Nephron progenitor cell (in vitro differentiated cells): ENCODE data around the gene MRPS35.
A peak's percentile ranks its signal among the peaks of the same experiment; 100 is the strongest.

ENCODE experiments used
- DNase-seq: peaks from one replicate; pipeline ENCODE4 v3.0.0; 2021
- H3K27ac Mint-ChIP-seq: 2 replicates; pipeline ENCODE4 v1.8.0; 2021; ENCODE audit warnings: mild to moderate bottlenecking, moderate library complexity, mixed read lengths
- H3K27me3 Mint-ChIP-seq: 2 replicates; pipeline ENCODE4 v1.8.0; 2021; ENCODE audit warnings: mild to moderate bottlenecking, low read depth, mixed read lengths; ENCODE audit not compliant: poor library complexity
- H3K36me3 Mint-ChIP-seq: 2 replicates; pipeline ENCODE4 v1.8.0; 2021; ENCODE audit warnings: low read depth, mixed read lengths
- H3K4me1 Mint-ChIP-seq: 2 replicates; pipeline ENCODE4 v1.8.0; 2021; ENCODE audit warnings: mixed read lengths
- H3K4me3 Mint-ChIP-seq: 2 replicates; pipeline ENCODE4 v1.8.0; 2021; ENCODE audit warnings: mild to moderate bottlenecking, moderate library complexity, mixed read lengths
- H3K9me3 Mint-ChIP-seq: 2 replicates; pipeline ENCODE4 v1.8.0; 2021; ENCODE audit warnings: mild to moderate bottlenecking, moderate library complexity, mixed read lengths
- TF ChIP-seq, protein P1 (sequence below): fragments of 200-600 bp; sonication (generic); IDR thresholded peaks from 2 replicates; pipeline ENCODE4 v1.5.0; 2021; ENCODE audit warnings: antibody characterized with exemption

The MRPS35 gene

GRCh38 chr12:27771481-27772327 lies 61.1 kb downstream of the MRPS35 start:
- peaks cover 5% of the 10 kb centered on the region for H3K4me1 Mint-ChIP-seq
- DNase-seq = no peak
- TF ChIP-seq, protein P1, sequence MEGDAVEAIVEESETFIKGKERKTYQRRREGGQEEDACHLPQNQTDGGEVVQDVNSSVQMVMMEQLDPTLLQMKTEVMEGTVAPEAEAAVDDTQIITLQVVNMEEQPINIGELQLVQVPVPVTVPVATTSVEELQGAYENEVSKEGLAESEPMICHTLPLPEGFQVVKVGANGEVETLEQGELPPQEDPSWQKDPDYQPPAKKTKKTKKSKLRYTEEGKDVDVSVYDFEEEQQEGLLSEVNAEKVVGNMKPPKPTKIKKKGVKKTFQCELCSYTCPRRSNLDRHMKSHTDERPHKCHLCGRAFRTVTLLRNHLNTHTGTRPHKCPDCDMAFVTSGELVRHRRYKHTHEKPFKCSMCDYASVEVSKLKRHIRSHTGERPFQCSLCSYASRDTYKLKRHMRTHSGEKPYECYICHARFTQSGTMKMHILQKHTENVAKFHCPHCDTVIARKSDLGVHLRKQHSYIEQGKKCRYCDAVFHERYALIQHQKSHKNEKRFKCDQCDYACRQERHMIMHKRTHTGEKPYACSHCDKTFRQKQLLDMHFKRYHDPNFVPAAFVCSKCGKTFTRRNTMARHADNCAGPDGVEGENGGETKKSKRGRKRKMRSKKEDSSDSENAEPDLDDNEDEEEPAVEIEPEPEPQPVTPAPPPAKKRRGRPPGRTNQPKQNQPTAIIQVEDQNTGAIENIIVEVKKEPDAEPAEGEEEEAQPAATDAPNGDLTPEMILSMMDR = no peak
- no peak overlapping the region for H3K27ac Mint-ChIP-seq
- H3K27me3 Mint-ChIP-seq = no peaks in the 10 kb centered on the region
- no peaks in the 10 kb centered on the region for H3K9me3 Mint-ChIP-seq
- no peak overlapping the region for H3K4me3 Mint-ChIP-seq
- H3K36me3 Mint-ChIP-seq = no peaks in the 10 kb centered on the region

GRCh38 chr12:27772328-27773049 lies 61.9 kb downstream of the MRPS35 start:
- Mint-ChIP-seq H3K27ac (no peak overlapping the region), H3K4me3 (no peak overlapping the region), H3K4me1 (peaks cover 8% of the 10 kb centered on the region), H3K9me3 (no peaks in the 10 kb centered on the region), H3K27me3 (no peaks in the 10 kb centered on the region), H3K36me3 (no peaks in the 10 kb centered on the region)
- no peak for DNase-seq
- TF ChIP-seq, protein P1 = no peak

GRCh38 chr12:27777141-27777540 lies 66.5 kb downstream of the MRPS35 start:
- H3K4me1 Mint-ChIP-seq = peaks cover 33% of the 10 kb centered on the region
- H3K27me3 Mint-ChIP-seq = peaks cover 2% of the 10 kb centered on the region
- DNase-seq = no peak
- TF ChIP-seq, protein P1 = no peak
- peak overlapping the region; percentile 4 for H3K4me3 Mint-ChIP-seq
- H3K36me3 Mint-ChIP-seq = peaks cover 5% of the 10 kb centered on the region
- H3K27ac Mint-ChIP-seq = no peak overlapping the region
- H3K9me3 Mint-ChIP-seq = no peaks in the 10 kb centered on the region

DNA sequence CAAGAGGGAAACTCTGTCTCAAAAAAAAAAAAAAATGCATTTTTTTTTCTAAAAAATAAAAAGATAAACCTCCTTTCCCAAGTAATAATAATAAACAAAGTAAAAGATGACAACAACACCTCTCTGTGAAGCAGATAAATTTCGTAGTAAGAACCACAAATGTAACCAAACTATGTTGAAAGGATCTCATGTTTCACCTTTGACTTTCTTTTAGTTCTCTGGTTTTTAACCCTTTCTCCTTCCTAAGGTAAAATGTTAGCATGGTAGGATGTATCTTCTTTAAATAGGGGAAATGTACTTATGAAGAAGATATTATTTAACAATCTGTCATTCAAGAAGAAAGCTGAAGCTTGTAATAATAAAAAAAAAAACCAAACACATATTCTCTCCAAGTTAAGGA lies 67.6 kb downstream of the MRPS35 start:
- Mint-ChIP-seq H3K27ac (no peak overlapping the region), H3K4me3 (peak overlapping the region; percentile 71), H3K27me3 (peaks cover 2% of the 10 kb centered on the region), H3K36me3 (peaks cover 15% of the 10 kb centered on the region), H3K4me1 (peaks cover 44% of the 10 kb centered on the region), H3K9me3 (no peaks in the 10 kb centered on the region)
- no peak for DNase-seq
- TF ChIP-seq, protein P1 = no peak

DNA sequence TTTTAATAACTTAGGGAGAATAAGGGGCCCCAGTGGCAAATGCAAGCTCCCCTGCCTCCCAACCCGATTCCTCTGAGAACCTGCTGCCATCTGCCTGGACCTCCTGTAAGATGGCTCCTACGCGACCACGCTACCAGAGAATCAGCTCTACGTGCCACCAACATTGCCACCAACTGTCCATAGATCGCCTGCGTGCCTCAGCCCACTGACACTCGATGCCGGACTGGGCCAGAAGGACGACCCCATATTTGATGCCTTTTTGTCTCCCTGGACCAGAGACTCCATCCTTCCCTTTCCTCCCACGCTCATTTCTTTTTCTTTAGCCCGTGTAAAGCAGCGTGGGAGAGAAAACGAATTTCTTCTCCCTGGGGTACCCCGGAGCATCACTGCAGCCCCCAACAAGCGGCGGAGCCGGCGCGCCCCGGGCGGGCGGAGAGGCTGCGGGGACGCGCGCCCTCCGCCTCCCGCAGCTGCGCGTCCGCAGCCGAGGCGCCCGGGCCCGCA lies 68.8 kb downstream of the MRPS35 start:
- Mint-ChIP-seq H3K9me3 (peaks cover under 1% of the 10 kb centered on the region), H3K27ac (peak overlapping the region; percentile 93), H3K4me1 (peaks cover 45% of the 10 kb centered on the region), H3K4me3 (peak overlapping the region; percentile 85), H3K27me3 (peaks cover 2% of the 10 kb centered on the region), H3K36me3 (peaks cover 24% of the 10 kb centered on the region)
- peak; percentile 17 for DNase-seq
- TF ChIP-seq, protein P1 = no peak
